Activated CD8-positive, alpha-beta T cell treated with anti-CD3 and anti-CD28 coated beads for 36 hours (primary cell): ENCODE data around the gene ENTR1. TPM values are rescaled to one million over a fixed set of nuclear protein-coding genes. Genes with fewer than 3 reads are reported as not detected.

Experiments
- ATAC-seq: fragments of 200-7000 bp; cut with Tn5 transposase; one replicate; pipeline ENCODE4 v1.10.0; 2021; ENCODE audit warnings: mild to moderate bottlenecking, moderate library complexity
- CTCF ChIA-PET: fragments of 350-600 bp; sonication (Branson Sonifier 250); formaldehyde crosslinking; loops from one replicate; lab custom pipeline; 2021; ENCODE audit warnings: antibody characterized with exemption; lab: Charles Lee
- POLR2A ChIA-PET: fragments of 350-600 bp; sonication (Branson Sonifier 250); formaldehyde crosslinking; loops from one replicate; lab custom pipeline; 2021; ENCODE audit warnings: antibody characterized with exemption; lab: Charles Lee
- DNase-seq: peaks from one replicate; pipeline ENCODE4 v3.0.0-alpha.2; 2020
- H3K27ac Mint-ChIP-seq: one replicate; pipeline ENCODE4 v1.8.0; 2021; ENCODE audit warnings: mild to moderate bottlenecking, mixed read lengths
- H3K27me3 Mint-ChIP-seq: one replicate; pipeline ENCODE4 v1.8.0; 2021; ENCODE audit warnings: mixed read lengths
- H3K36me3 Mint-ChIP-seq: one replicate; pipeline ENCODE4 v1.8.0; 2021; ENCODE audit warnings: low read depth, mixed read lengths
- H3K4me1 Mint-ChIP-seq: one replicate; pipeline ENCODE4 v1.8.0; 2021; ENCODE audit warnings: low read depth, mixed read lengths
- H3K4me3 Mint-ChIP-seq: one replicate; pipeline ENCODE4 v1.8.0; 2021; ENCODE audit warnings: mild to moderate bottlenecking, moderate library complexity, mixed read lengths
- H3K9me3 Mint-ChIP-seq: one replicate; pipeline ENCODE4 v1.8.0; 2021; ENCODE audit warnings: mixed read lengths
- intact Hi-C: fragments of 100-400 bp; cut with micrococcal nuclease; formaldehyde crosslinking; loops from one replicate; pipeline ENCODE4 v1.10.0; 2022
- total RNA-seq, 2 experiments: library from RNA; stranded (reverse); gene quantifications; one replicate each; pipeline ENCODE4 v1.2.3, GENCODE V29; 2021
- TF ChIP-seq, protein P1 (sequence below): fragments of 200-600 bp; IDR thresholded peaks from one replicate; pipeline ENCODE4 v1.8.0; 2022; ENCODE audit warnings: antibody characterized with exemption, mild to moderate bottlenecking

ENTR1 gene
- total RNA-seq, 2 experiments from 2014 or later: 65.9 to 66.8 TPM

DNA sequence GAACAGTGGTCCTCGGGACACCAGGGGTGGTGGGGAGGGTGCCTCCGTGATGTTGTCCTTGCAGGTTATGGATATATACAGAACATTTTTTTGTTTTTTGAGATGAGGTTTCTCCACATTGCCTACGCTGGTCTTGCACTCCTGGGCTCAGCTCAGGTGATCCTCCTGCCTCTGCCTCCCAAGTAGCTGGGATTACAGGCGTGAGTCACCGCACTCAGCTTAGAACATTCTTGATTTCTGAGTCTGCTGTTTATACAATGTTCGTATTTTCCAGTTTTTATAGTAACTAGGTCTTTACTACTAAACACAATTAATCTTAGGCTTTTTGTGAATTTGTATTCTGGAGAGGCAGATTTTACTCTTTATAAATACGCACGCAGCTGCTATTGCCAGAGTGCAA lies 6.0 kb upstream of the ENTR1 start:
- ChIA-PET CTCF (no interaction called here), POLR2A (interaction anchor here (0.7 to 1.2 kb wide), 2 partner anchors 8 to 21 kb away, joined by 3 read pairs; no protein-coding TSS in a partner anchor)
- intact Hi-C loops: no loop called here
- H3K27me3 Mint-ChIP-seq: no peaks in the 10 kb centered on the region
- H3K36me3 Mint-ChIP-seq: peaks cover 67% of the 10 kb centered on the region
- DNase-seq: no peak
- no peaks in the 10 kb centered on the region for H3K9me3 Mint-ChIP-seq
- H3K27ac Mint-ChIP-seq: no peak overlapping the region
- H3K4me3 Mint-ChIP-seq: no peak overlapping the region
- ATAC-seq: no peak
- H3K4me1 Mint-ChIP-seq: peaks cover 14% of the 10 kb centered on the region
- TF ChIP-seq, protein P1, sequence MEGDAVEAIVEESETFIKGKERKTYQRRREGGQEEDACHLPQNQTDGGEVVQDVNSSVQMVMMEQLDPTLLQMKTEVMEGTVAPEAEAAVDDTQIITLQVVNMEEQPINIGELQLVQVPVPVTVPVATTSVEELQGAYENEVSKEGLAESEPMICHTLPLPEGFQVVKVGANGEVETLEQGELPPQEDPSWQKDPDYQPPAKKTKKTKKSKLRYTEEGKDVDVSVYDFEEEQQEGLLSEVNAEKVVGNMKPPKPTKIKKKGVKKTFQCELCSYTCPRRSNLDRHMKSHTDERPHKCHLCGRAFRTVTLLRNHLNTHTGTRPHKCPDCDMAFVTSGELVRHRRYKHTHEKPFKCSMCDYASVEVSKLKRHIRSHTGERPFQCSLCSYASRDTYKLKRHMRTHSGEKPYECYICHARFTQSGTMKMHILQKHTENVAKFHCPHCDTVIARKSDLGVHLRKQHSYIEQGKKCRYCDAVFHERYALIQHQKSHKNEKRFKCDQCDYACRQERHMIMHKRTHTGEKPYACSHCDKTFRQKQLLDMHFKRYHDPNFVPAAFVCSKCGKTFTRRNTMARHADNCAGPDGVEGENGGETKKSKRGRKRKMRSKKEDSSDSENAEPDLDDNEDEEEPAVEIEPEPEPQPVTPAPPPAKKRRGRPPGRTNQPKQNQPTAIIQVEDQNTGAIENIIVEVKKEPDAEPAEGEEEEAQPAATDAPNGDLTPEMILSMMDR: no peak

DNA sequence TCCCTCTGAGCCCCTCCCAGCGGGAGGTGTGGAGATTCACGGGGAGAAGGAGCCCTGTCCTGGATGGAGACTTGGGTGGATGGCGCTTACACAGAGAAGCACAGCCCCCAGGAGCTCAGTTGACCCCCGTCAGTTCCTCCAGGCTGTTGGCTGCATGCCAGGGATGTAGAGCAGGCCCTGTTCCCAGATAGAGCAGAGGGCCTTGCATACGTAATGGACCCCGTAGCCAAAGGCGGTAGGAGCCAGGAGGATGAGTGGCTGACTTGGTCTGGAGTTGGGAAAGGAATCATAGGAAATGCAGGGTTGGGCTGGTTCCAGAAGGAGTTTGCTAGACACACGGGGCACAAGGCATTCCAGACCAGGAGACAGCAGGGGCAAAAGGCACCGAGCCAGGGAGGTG lies 2.5 kb upstream of the ENTR1 start:
- Mint-ChIP-seq H3K27me3 (no peaks in the 10 kb centered on the region), H3K4me3 (no peak overlapping the region), H3K27ac (peak overlapping the region; percentile 1), H3K4me1 (peaks cover 35% of the 10 kb centered on the region), H3K9me3 (no peaks in the 10 kb centered on the region), H3K36me3 (peaks cover 73% of the 10 kb centered on the region)
- TF ChIP-seq, protein P1: no peak
- DNase-seq (no peak), ATAC-seq (no peak)
- ChIA-PET POLR2A (interaction anchor here (1.1 to 2.4 kb wide), 5 partner anchors 9 to 41 kb away, joined by 3 to 12 read pairs (median 3); no protein-coding TSS in a partner anchor), CTCF (interaction anchor here (1.0 to 1.9 kb wide), 2 partner anchors 12 to 71 kb away, joined by 3 to 6 read pairs; no protein-coding TSS in a partner anchor)
- intact Hi-C loops: no loop called here

GRCh38 chr9:136411378-136411777 lies 964 bp upstream of the ENTR1 start:
- Mint-ChIP-seq H3K4me1 (peaks cover 45% of the 10 kb centered on the region), H3K4me3 (peak overlapping the region; percentile 97), H3K36me3 (peaks cover 71% of the 10 kb centered on the region), H3K27me3 (no peaks in the 10 kb centered on the region), H3K27ac (peak overlapping the region; percentile 93), H3K9me3 (no peaks in the 10 kb centered on the region)
- DNase-seq (no peak), ATAC-seq (no peak)
- POLR2A ChIA-PET: interaction anchor here (0.6 to 1.4 kb wide), 4 partner anchors 15 to 93 kb away, joined by 3 read pairs; no protein-coding TSS in a partner anchor
- TF ChIP-seq, protein P1: no peak
- CTCF ChIA-PET: interaction anchor here (1.2 to 3.2 kb wide), 2 partner anchors 11 to 73 kb away, joined by 3 to 21 read pairs; partner anchors contain the start of gene SNAPC4
- intact Hi-C loops: no loop called here

DNA sequence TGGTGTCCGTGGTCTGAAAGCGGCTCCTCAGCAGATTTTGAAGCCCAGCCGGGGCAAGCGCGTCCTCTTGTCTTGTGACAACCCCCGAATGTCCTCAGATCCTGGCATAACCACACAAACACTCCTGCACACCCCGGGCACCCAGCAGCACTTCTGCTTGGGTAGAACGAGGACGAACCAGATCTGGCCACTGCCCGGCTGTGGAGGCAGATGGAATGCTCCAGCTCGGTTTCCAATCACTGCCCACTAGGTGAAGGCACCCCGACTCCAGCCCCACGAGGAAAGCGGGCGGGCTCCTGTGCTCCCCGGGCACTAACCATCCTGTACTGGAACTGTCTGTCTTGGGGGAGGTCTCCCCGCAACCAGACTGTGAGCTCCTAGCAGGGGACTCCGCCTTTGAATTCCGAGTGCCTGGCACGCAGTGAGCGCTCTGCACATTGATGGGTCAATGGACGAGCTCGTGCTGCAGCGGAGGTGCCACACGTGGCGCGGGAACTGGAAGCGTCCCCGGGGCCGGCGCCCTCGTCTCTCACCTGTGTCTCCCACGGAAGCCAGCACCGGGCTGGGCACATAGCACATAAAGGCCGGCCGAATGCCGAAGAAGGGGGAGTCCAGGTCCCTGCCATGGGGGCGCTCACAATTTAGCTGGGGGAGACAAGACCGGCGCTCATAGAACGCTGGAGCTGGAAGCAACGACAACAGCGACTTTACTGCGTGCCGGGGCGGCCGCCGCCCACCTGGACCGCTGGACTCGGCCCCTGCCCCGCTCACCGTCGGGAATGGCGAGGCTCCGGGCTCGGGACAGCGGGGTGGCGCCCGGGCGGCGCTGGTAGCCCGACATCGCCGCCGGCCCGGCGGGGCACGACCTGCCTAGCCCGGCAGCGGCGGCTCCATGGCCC lies 608 bp downstream of the ENTR1 start:
- Mint-ChIP-seq H3K27ac (peak overlapping the region; percentile 95), H3K27me3 (no peaks in the 10 kb centered on the region), H3K4me3 (peak overlapping the region; percentile 97), H3K4me1 (peaks cover 55% of the 10 kb centered on the region), H3K36me3 (peaks cover 70% of the 10 kb centered on the region), H3K9me3 (no peaks in the 10 kb centered on the region)
- ChIA-PET CTCF (interaction anchor here (0.8 to 3.2 kb wide), 6 partner anchors 10 to 450 kb away, joined by 3 to 21 read pairs (median 5); partner anchors contain the start of genes DNLZ and SNAPC4), POLR2A (interaction anchor here (0.7 to 2.2 kb wide), 15 partner anchors 9 to 505 kb away, joined by 3 to 16 read pairs (median 4); partner anchors contain the start of gene DNLZ)
- intact Hi-C loops: loop anchor here (10.0 kb wide), 1 partner anchor 95 kb away; no protein-coding TSS in a partner anchor
- peak; percentile 42 for ATAC-seq
- TF ChIP-seq, protein P1: no peak
- DNase-seq: peak; percentile 58
